HEK293T (cell line): ENCODE data around the gene GLI1.

ENCODE experiments used
- CTCF ChIA-PET: fragments of 350-600 bp; formaldehyde crosslinking; extraction: SDS; loops from one replicate; lab custom pipeline; 2021; ENCODE audit warnings: antibody characterized with exemption, inconsistent platforms; lab: Yijun Ruan, JAX
- POLR2A ChIA-PET: fragments of 350-600 bp; formaldehyde crosslinking; extraction: SDS; loops from one replicate; lab custom pipeline; 2020; ENCODE audit warnings: antibody characterized with exemption, inconsistent platforms; lab: Yijun Ruan, JAX
- DNase-seq: peaks from one replicate; pipeline ENCODE4 v3.0.0; 2012; ENCODE audit warnings: mixed read lengths; ENCODE audit errors: extremely low spot score
- ARNT ChIP-seq: fragments of 450-650 bp; IDR thresholded peaks from 2 replicates; pipeline ENCODE4 v1.6.1; 2017; ENCODE audit warnings: mild to moderate bottlenecking
- BHLHE40 ChIP-seq: fragments of 450-650 bp; IDR thresholded peaks from 2 replicates; pipeline ENCODE4 v1.6.1; 2016; ENCODE audit warnings: mild to moderate bottlenecking, moderate library complexity, borderline replicate concordance
- CTBP1 ChIP-seq: fragments of 450-650 bp; IDR thresholded peaks from 2 replicates; pipeline ENCODE4 v1.6.1; 2016; ENCODE audit warnings: borderline replicate concordance
- ELF4 ChIP-seq: fragments of 450-650 bp; IDR thresholded peaks from 2 replicates; pipeline ENCODE4 v1.6.1; 2017; ENCODE audit warnings: antibody characterized with exemption
- FOXA1 ChIP-seq: fragments of 450-650 bp; IDR thresholded peaks from 2 replicates; pipeline ENCODE4 v1.6.1; 2016; ENCODE audit warnings: mild to moderate bottlenecking
- FOXK2 ChIP-seq: fragments of 450-650 bp; IDR thresholded peaks from 2 replicates; pipeline ENCODE4 v1.6.1; 2016; ENCODE audit warnings: mild to moderate bottlenecking
- FOXM1 ChIP-seq: fragments of 450-650 bp; IDR thresholded peaks from 2 replicates; pipeline ENCODE4 v1.6.1; 2017; ENCODE audit warnings: mild to moderate bottlenecking, borderline replicate concordance
- HDGF ChIP-seq: fragments of 450-650 bp; IDR thresholded peaks from 2 replicates; pipeline ENCODE4 v1.6.1; 2017; ENCODE audit warnings: antibody characterized with exemption, borderline replicate concordance
- L3MBTL2 ChIP-seq: fragments of 450-650 bp; conservative IDR thresholded peaks from 2 replicates; pipeline ENCODE4 v1.6.1; 2016; ENCODE audit warnings: mild to moderate bottlenecking
- LEF1 ChIP-seq: fragments of 450-650 bp; IDR thresholded peaks from 2 replicates; pipeline ENCODE4 v1.6.1; 2017; ENCODE audit warnings: mild to moderate bottlenecking, borderline replicate concordance
- NFRKB ChIP-seq: fragments of 450-650 bp; IDR thresholded peaks from 2 replicates; pipeline ENCODE4 v1.6.1; 2016; ENCODE audit warnings: mild to moderate bottlenecking, moderate library complexity
- SP1 ChIP-seq: fragments of 450-650 bp; IDR thresholded peaks from 2 replicates; pipeline ENCODE4 v1.6.1; 2017
- SUZ12 ChIP-seq: fragments of 450-650 bp; IDR thresholded peaks from 2 replicates; pipeline ENCODE4 v1.6.1; 2016; ENCODE audit warnings: mild to moderate bottlenecking
- TARDBP ChIP-seq: fragments of 450-650 bp; IDR thresholded peaks from 2 replicates; pipeline ENCODE4 v1.6.1; 2016
- ZNF384 ChIP-seq: fragments of 450-650 bp; IDR thresholded peaks from 2 replicates; pipeline ENCODE4 v1.6.1; 2016
- TF ChIP-seq, protein P1 (sequence below): fragments of 450-650 bp; IDR thresholded peaks from 2 replicates; pipeline ENCODE4 v1.6.1; 2016

The GLI1 gene

DNA sequence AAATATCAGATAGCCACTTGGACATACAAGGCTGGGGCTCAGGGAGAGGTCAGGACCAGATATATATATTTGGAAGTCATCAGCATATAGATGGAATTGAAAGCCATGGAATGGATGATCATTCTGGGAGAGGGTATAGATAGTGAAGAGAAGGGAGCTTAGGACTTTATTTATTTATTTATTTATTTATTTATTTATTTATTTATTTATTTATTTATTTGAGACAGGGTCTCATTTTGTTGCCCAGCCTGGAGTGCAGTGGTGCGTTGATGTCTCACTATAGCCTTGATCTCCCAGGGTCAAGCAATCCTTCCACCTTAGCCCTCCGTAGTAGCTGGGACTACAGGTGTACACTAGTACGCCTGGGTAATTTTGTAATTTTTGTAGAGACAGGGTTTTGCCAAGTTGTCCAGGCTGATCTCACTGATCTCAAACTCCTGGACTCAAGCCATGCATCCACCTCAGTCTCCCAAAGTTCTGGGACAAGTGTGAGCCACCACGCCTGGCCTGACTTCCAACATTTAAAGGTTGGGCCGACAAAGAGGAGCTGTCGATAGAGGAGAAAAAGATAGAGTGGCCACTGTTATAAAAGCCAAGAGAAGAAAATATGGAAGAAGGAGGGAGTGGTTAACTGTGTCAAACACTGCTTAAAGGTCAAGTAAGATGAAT is 13.2 kb upstream of the GLI1 start:
- ChIA-PET CTCF (interaction anchor here (0.5 kb wide), 1 partner anchor 31 kb away, joined by 3 read pairs; no protein-coding TSS in a partner anchor), POLR2A (interaction anchor here (2.7 kb wide), 1 partner anchor 9 kb away, joined by 8 read pairs; the partner anchor contains the start of gene INHBE)
- DNase-seq: no peak
- no peak for TF ChIP-seq SP1
- TF ChIP-seq, protein P1, sequence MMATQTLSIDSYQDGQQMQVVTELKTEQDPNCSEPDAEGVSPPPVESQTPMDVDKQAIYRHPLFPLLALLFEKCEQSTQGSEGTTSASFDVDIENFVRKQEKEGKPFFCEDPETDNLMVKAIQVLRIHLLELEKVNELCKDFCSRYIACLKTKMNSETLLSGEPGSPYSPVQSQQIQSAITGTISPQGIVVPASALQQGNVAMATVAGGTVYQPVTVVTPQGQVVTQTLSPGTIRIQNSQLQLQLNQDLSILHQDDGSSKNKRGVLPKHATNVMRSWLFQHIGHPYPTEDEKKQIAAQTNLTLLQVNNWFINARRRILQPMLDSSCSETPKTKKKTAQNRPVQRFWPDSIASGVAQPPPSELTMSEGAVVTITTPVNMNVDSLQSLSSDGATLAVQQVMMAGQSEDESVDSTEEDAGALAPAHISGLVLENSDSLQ: no peak
- TF ChIP-seq HDGF: no peak
- TF ChIP-seq FOXM1: no peak
- TF ChIP-seq NFRKB: no peak
- no peak for TF ChIP-seq TARDBP
- TF ChIP-seq ELF4: no peak
- no peak for TF ChIP-seq LEF1
- no peak for TF ChIP-seq ARNT
- no peak for TF ChIP-seq L3MBTL2
- no peak for TF ChIP-seq CTBP1

DNA sequence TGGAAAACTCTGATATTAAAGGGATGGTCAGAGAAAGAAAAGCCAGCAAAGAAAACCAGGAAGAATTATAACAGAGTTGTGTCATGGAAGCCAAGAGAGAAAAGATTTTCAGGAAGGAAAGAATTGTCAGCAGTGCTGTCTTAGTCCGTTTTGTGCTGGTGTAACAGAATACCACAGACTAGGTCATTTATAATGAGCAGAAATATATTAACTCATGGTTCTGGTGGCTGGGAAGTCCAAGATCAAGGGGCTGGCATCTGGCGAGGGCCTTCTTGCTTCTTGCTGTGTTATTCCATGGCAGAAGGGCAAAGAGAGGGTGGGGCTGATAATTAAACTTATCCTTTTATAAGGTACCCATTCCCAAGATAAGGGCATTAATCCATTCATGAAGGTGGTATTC is 10.9 kb upstream of the GLI1 start:
- ChIA-PET POLR2A (no interaction called here), CTCF (no interaction called here)
- TF ChIP-seq ELF4: no peak
- TF ChIP-seq LEF1: no peak
- TF ChIP-seq ARNT: no peak
- TF ChIP-seq TARDBP: no peak
- TF ChIP-seq FOXK2: no peak
- TF ChIP-seq SP1: no peak
- TF ChIP-seq FOXA1: no peak
- TF ChIP-seq HDGF: no peak
- TF ChIP-seq SUZ12: no peak
- TF ChIP-seq CTBP1: no peak
- TF ChIP-seq ZNF384: no peak
- TF ChIP-seq, protein P1: no peak
- TF ChIP-seq L3MBTL2: no peak
- DNase-seq: no peak

DNA sequence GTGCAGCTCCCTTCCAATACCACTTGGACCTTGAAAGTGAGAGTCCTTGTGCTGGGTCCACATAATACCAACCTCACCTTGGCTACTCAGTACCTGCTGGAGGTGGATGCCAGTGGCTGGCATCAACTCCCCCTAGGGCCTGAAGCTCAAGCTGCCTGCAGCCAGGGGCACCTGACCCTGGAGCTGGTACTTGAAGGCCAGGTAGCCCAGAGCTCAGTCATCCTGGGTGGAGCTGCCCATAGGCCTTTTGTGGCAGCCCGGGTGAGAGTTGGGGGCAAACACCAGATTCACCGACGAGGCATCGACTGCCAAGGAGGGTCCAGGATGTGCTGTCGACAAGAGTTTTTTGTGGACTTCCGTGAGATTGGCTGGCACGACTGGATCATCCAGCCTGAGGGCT is 10.2 kb upstream of the GLI1 start:
- POLR2A ChIA-PET: no interaction called here
- TF ChIP-seq FOXM1: no peak
- no peak for TF ChIP-seq SUZ12
- TF ChIP-seq FOXK2: no peak
- TF ChIP-seq ARNT: no peak
- no peak for TF ChIP-seq TARDBP
- TF ChIP-seq FOXA1: no peak
- TF ChIP-seq NFRKB: no peak
- no peak for TF ChIP-seq BHLHE40
- no peak for TF ChIP-seq SP1
- TF ChIP-seq ZNF384: no peak

DNA sequence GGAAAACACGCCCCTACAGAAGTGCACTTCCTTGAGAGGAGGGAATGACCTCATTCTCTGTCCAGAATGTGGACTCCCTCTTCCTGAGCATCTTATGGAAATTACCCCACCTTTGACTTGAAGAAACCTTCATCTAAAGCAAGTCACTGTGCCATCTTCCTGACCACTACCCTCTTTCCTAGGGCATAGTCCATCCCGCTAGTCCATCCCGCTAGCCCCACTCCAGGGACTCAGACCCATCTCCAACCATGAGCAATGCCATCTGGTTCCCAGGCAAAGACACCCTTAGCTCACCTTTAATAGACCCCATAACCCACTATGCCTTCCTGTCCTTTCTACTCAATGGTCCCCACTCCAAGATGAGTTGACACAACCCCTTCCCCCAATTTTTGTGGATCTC is 9.5 kb upstream of the GLI1 start:
- no peak for DNase-seq
- ChIA-PET CTCF (interaction anchor here (1.0 to 1.2 kb wide), 2 partner anchors 17 to 142 kb away, joined by 3 to 5 read pairs; no protein-coding TSS in a partner anchor), POLR2A (no interaction called here)
- TF ChIP-seq, protein P1: no peak
- TF ChIP-seq FOXK2 (no peak), BHLHE40 (no peak), L3MBTL2 (no peak), FOXA1 (no peak), LEF1 (no peak), ARNT (no peak), NFRKB (no peak), CTBP1 (no peak), SP1 (no peak), ELF4 (no peak), FOXM1 (no peak), TARDBP (no peak), ZNF384 (no peak), SUZ12 (no peak), HDGF (no peak)

More for the DNA sequence above, 10.2 kb upstream of the GLI1 start:
- CTCF ChIA-PET: no interaction called here
- no peak for DNase-seq

DNA sequence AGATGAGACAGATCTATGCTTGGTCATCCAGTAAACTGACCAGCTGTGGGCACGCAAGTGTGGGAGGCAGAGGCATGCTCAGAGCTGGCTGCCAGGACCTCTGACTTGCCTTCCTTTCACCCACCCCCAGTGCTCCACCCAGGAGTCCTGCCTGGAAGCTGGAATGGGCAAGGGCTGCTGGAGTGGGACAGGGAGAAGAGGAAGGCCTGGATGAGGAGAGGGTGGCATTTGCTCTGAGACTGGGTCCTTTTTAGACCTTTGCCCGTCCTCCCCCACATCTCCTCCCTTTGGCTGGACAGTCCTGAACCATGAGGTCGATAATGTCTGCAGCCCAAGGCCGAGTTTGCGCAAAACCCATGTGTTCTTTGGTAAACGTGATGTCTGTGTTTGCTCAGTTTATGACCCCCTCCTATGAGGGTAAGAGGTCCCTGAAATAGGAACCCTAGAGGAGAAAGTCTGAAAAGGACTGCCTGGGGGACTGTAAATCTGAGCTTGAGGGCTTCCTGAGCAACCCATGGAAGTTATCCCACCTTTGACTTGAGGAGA is 8.3 kb upstream of the GLI1 start:
- TF ChIP-seq CTBP1 (no peak), FOXA1 (no peak), SUZ12 (no peak), NFRKB (no peak), FOXM1 (no peak), L3MBTL2 (no peak), LEF1 (no peak)
- TF ChIP-seq, protein P1: no peak
- ChIA-PET CTCF (interaction anchor here (0.6 to 2.6 kb wide), 9 partner anchors 19 to 237 kb away, joined by 3 to 34 read pairs (median 5); no protein-coding TSS in a partner anchor), POLR2A (interaction anchor here (1.5 to 2.7 kb wide), 4 partner anchors 10 to 221 kb away, joined by 4 to 23 read pairs (median 6); partner anchors contain the start of gene SHMT2)
- DNase-seq: no peak
